Measurements from ENCODE around the gene FAM20C. TPM values are rescaled to one million over a fixed set of nuclear protein-coding genes. Genes with fewer than 3 reads are reported as not detected.

Gene FAM20C
- total RNA-seq, 2 donors from 2014 or later: 18.5 to 18.9 TPM

GRCh38 chr7:264541-265191, 72.3 kb downstream of the FAM20C start:
- Histone ChIP-seq H3K9ac (ENCODE audit: low read depth in 2 of 2, low read length in 2 of 2) (peak overlapping the region in 1 of 2 donors; percentile 70), H3K4me1 (peaks cover 4% of the 10 kb centered on the region), H3K36me3 (no peaks in the 10 kb centered on the region), H3K4me3 (no peak overlapping the region), H3K27ac (peak overlapping the region; percentile 76), H3K9me3 (no peaks in the 10 kb centered on the region), H3K27me3 (no peaks in the 10 kb centered on the region)
- intact Hi-C loops (cut with DNase I): no loop called here
- DNase-seq: peak; percentile 85
- TF ChIP-seq CTCF (IDR thresholded peaks at IDR 0.05): no peak

GRCh38 chr7:265192-265997, 73.0 kb downstream of the FAM20C start:
- intact Hi-C loops (cut with DNase I): no loop called here
- no peak overlapping the region for H3K27ac ChIP-seq
- no peak for DNase-seq

GRCh38 chr7:265998-266850, 73.9 kb downstream of the FAM20C start:
- no peak overlapping the region for H3K27ac ChIP-seq
- TF ChIP-seq CTCF (IDR thresholded peaks at IDR 0.05): no peak

More at GRCh38 chr7:265192-265997, 73.0 kb downstream of the FAM20C start:
- Histone ChIP-seq H3K9me3 (no peaks in the 10 kb centered on the region), H3K36me3 (no peaks in the 10 kb centered on the region), H3K27me3 (no peaks in the 10 kb centered on the region), H3K4me3 (no peak overlapping the region), H3K9ac (ENCODE audit: low read depth in 2 of 2, low read length in 2 of 2) (peak overlapping the region in 1 of 2 donors; percentile 70), H3K4me1 (peaks cover 4% of the 10 kb centered on the region)
- no peak for TF ChIP-seq CTCF (IDR thresholded peaks at IDR 0.05)

GRCh38 chr7:266851-267840, 74.8 kb downstream of the FAM20C start:
- TF ChIP-seq CTCF (IDR thresholded peaks at IDR 0.05): peak; percentile 19

More at GRCh38 chr7:265998-266850, 73.9 kb downstream of the FAM20C start:
- H3K4me1 ChIP-seq: no peaks in the 10 kb centered on the region
- H3K36me3 ChIP-seq: no peaks in the 10 kb centered on the region
- H3K9me3 ChIP-seq: no peaks in the 10 kb centered on the region
- no peak for DNase-seq
- intact Hi-C loops (cut with DNase I): no loop called here
- no peak overlapping the region for H3K4me3 ChIP-seq
- H3K9ac ChIP-seq (ENCODE audit: low read depth in 2 of 2, low read length in 2 of 2): peak overlapping the region; percentile 1 to 34
- H3K27me3 ChIP-seq: no peaks in the 10 kb centered on the region

More at GRCh38 chr7:266851-267840, 74.8 kb downstream of the FAM20C start:
- Histone ChIP-seq H3K4me1 (no peaks in the 10 kb centered on the region), H3K27ac (no peak overlapping the region), H3K27me3 (no peaks in the 10 kb centered on the region), H3K4me3 (no peak overlapping the region), H3K9ac (ENCODE audit: low read depth in 2 of 2, low read length in 2 of 2) (no peak overlapping the region), H3K9me3 (no peaks in the 10 kb centered on the region), H3K36me3 (no peaks in the 10 kb centered on the region)
- DNase-seq: peak; percentile 65
- intact Hi-C loops (cut with DNase I): no loop called here
